Uterus (tissue), 4 donors: ENCODE results near the gene CREBZF. TPM values are rescaled to one million over a fixed set of nuclear protein-coding genes. Genes with fewer than 3 reads are reported as not detected.
"Not testable (repeated sequence)": the region's sequence is repeated elsewhere in the genome, so short reads cannot be mapped to it uniquely, and the experiment has no call there.

Experiments used
- DNase-seq, 2 donors: peaks; one replicate each; pipeline ENCODE4 v3.0.0-alpha.2; 2019 to 2020
- H3K27ac ChIP-seq, 2 donors: fragments of 200-600 bp; sonication (generic); 1 replicate in 1 of 2; 2 replicates in 1 of 2; pipeline ENCODE4 v1.5.1; 2016 to 2018
- H3K27me3 ChIP-seq, 2 donors: fragments of 200-600 bp; sonication (generic); one replicate each; pipeline ENCODE4 v1.5.1; 2018 to 2019; ENCODE audit warnings: control low read depth in 1 of 2
- H3K36me3 ChIP-seq, 2 donors: fragments of 200-600 bp; sonication (generic); one replicate each; pipeline ENCODE4 v1.5.1; 2019; ENCODE audit warnings: control low read depth in 1 of 2
- H3K4me1 ChIP-seq, 2 donors: fragments of 200-600 bp; sonication (generic); one replicate each; pipeline ENCODE4 v1.5.1; 2018 to 2019; ENCODE audit warnings: control low read depth in 1 of 2
- H3K4me3 ChIP-seq, 2 donors: fragments of 200-600 bp; sonication (generic); 1 replicate in 1 of 2; 2 replicates in 1 of 2; pipeline ENCODE4 v1.5.1; 2018 to 2019; ENCODE audit warnings: mild to moderate bottlenecking in 1 of 2
- H3K9me3 ChIP-seq, 2 donors: fragments of 200-600 bp; sonication (generic); one replicate each; pipeline ENCODE4 v1.5.1; 2019; ENCODE audit warnings: control low read depth in 1 of 2
- POLR2A ChIP-seq, 2 donors: fragments of 450-650 bp; IDR thresholded peaks; one replicate each; pipeline ENCODE4 v1.6.1; 2016; ENCODE audit warnings: antibody characterized with exemption in 2 of 2, mild to moderate bottlenecking in 1 of 2, moderate library complexity in 1 of 2
- intact Hi-C: fragments of 100-400 bp; cut with DNase I; formaldehyde crosslinking; loops from one replicate; pipeline ENCODE4 v1.15.1; 2023; ENCODE audit warnings: low total_unique reads
- total RNA-seq, 4 donors: library from RNA; depleted of rRNA in 3 of 4; stranded (reverse); fragments of >200 nt in 3 of 4; gene quantifications; one replicate each; pipeline versions ENCODE4 v1.1.0 to v1.2.4, GENCODE V29; 2014 to 2023
- TF ChIP-seq, protein P1 (sequence below), 4 experiments: fragments of 200-600 bp in 2 of 4; fragments of 450-650 bp in 2 of 4; sonication (generic) in 2 of 4; IDR thresholded peaks; one replicate each; pipeline ENCODE4 v1.5.1; 2016 to 2019; ENCODE audit warnings: antibody characterized with exemption in 4 of 4, mild to moderate bottlenecking in 2 of 4, moderate library complexity in 1 of 4
- donor health status: DM: yes; HTN: yes; CAD: no.

The CREBZF gene
- total RNA-seq, 4 donors from 2014 or later, result 77.7 to 133 (median 99.9) TPM

DNA sequence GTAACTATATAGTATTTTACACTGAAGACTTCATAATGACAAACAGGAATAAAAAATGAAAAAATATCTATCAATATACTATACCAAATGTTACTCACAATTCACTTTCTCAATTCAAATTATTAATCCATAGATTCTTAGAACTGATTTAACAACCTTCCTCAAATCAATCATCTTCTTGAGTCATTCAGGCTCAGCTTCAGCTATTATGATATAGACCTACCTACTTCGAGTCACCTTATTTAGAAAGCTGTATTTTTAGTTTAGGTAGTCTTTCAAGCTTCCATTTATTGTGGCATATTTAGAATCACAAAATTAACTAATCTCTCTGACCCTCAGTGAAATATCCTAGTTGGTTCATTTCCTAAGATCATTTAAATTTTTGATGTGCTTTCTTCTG is 8.2 kb downstream of the CREBZF start:
- TF ChIP-seq, protein P1, sequence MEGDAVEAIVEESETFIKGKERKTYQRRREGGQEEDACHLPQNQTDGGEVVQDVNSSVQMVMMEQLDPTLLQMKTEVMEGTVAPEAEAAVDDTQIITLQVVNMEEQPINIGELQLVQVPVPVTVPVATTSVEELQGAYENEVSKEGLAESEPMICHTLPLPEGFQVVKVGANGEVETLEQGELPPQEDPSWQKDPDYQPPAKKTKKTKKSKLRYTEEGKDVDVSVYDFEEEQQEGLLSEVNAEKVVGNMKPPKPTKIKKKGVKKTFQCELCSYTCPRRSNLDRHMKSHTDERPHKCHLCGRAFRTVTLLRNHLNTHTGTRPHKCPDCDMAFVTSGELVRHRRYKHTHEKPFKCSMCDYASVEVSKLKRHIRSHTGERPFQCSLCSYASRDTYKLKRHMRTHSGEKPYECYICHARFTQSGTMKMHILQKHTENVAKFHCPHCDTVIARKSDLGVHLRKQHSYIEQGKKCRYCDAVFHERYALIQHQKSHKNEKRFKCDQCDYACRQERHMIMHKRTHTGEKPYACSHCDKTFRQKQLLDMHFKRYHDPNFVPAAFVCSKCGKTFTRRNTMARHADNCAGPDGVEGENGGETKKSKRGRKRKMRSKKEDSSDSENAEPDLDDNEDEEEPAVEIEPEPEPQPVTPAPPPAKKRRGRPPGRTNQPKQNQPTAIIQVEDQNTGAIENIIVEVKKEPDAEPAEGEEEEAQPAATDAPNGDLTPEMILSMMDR (IDR thresholded peaks at IDR 0.05), result no peak
- no peak for TF ChIP-seq POLR2A (IDR thresholded peaks at IDR 0.05)
- DNase-seq, result no peak
- Histone ChIP-seq H3K4me3 (no peak overlapping the region), H3K36me3 (no peaks in the 10 kb centered on the region), H3K27ac (no peak overlapping the region), H3K9me3 (no peaks in the 10 kb centered on the region), H3K27me3 (no peaks in the 10 kb centered on the region), H3K4me1 (peaks cover 0 to 16% of the 10 kb centered on the region in 2 donors)
- intact Hi-C loops, result no loop called here

DNA sequence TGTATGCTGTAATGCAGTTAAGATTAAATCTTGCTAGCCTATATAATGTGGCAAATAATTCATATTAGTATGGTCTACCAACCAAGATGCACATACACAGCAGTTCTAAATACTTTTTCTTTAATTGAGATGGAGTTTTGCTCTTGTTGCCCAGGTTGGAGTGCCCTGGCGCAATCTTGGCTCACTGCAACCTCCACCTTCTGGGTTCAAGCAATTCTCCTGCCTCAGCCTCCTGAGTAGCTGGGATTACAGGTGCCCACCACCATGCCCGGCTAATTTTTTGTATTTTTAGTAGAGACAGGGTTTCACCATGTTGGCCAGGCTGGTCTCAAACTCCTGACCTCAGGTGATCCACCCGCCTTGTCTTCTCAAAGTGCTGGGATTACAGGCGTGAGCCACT is 10.6 kb downstream of the CREBZF start:
- H3K27ac ChIP-seq, H3K9me3 ChIP-seq, H3K4me1 ChIP-seq, DNase-seq, H3K36me3 ChIP-seq, H3K4me3 ChIP-seq, intact Hi-C loops, H3K27me3 ChIP-seq: not testable (repeated sequence)

DNA sequence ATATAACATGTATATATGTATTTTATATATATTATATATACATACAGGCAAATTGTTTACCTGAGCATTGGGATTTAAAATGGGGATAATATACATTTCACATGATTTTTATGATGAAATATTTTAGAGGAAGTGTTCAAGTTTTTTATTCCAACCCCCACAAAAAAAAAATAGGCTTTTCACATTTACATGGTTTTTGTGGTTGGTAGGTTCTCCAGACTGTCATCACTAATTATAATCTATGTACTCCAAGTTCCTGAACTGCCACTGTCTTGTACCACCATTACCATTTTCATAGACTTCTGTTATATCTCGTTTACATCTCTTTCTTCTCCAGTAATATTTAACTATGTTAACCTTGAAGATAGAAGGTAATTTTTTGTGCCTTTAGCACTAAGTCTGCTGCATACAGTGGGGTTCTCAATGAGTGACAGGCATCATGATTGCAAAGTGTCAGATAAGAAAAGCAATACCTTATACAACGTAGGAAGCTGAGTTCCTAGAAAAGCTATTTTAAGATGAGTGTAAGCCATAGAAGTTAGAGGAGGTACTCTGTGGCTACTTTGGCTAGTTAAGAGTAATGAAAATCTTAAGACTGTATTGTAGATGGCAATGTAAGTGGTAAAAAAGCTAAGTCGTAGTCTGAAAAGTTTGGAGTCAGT is 12.0 kb downstream of the CREBZF start:
- H3K27ac ChIP-seq, result no peak overlapping the region
- no peaks in the 10 kb centered on the region for H3K27me3 ChIP-seq
- intact Hi-C loops, result no loop called here
- H3K4me1 ChIP-seq, result peaks cover 0 to 4% of the 10 kb centered on the region in 2 donors
- TF ChIP-seq POLR2A (IDR thresholded peaks at IDR 0.05), result no peak
- TF ChIP-seq, protein P1 (IDR thresholded peaks at IDR 0.05), result no peak
- no peak for DNase-seq
- no peaks in the 10 kb centered on the region for H3K9me3 ChIP-seq
- H3K4me3 ChIP-seq, result no peak overlapping the region
- no peaks in the 10 kb centered on the region for H3K36me3 ChIP-seq

DNA sequence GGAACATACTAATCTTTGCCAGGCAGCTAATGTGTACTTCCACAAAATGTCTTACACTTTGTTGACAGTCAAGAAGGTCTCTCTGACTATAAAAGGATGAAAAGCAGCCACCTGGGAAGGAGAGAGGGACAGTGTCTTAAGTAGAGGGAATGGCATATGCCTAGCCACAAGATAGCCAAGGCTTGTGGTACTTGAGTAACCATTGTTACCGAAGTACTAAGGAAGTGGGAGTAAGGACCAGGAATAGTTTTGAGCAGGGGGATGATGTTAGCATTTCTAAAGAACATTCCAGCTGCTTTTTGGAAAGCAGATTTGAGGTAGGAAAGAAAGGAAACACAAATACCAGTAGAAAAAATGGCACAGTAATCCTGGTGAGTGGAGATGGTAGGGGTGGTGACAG is 13.8 kb downstream of the CREBZF start:
- H3K27me3 ChIP-seq, result no peaks in the 10 kb centered on the region
- no peak for TF ChIP-seq POLR2A (IDR thresholded peaks at IDR 0.05)
- TF ChIP-seq, protein P1 (IDR thresholded peaks at IDR 0.05), result no peak
- H3K4me3 ChIP-seq, result no peak overlapping the region
- H3K27ac ChIP-seq, result no peak overlapping the region
- DNase-seq, result no peak
- intact Hi-C loops, result no loop called here
- no peaks in the 10 kb centered on the region for H3K36me3 ChIP-seq
- peaks cover 0 to 3% of the 10 kb centered on the region in 2 donors for H3K4me1 ChIP-seq
- no peaks in the 10 kb centered on the region for H3K9me3 ChIP-seq

DNA sequence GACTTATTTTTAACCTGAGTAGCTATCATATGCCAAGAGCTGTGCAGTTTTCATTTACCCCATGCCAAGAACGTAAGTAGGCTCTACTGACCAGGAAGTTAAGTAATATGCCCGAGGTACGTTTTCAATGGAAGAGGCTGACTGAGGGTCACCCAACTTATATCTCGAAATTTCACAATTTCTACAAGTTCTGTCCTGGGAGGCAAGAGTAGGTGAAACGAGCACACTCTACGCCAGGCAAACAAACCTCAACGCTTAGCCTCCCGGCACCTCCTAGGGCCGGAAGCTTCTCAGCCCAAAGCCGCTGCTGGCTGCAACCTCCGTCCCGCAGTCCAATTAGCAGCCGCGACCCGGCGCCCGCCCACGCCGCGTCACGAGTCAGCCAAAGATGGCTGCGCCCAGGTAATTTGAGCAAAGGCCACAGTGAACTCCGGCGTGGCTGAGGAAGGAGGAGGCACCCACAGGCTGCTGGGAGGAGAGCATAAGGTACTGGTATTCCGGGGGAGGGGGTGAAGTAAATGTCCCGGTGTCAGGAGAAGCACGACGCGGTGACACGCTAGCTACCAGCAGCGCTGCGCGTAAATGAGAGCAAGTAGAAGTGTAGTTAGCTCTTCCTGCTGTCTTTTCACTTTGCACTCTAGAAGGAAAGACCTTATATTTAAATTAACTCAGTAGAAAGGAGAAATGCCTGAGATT is 17.2 kb downstream of the CREBZF start, which contains the start of gene TMEM126A:
Gene TMEM126A, plus strand, starts transcription at position 364 of the 696 bp plus-strand sequence. CDS start 2,289 bp downstream, outside the sequence.
- DNase-seq, result peak; percentile 82 to 86
- no peaks in the 10 kb centered on the region for H3K9me3 ChIP-seq
- H3K27me3 ChIP-seq, result no peaks in the 10 kb centered on the region
- TF ChIP-seq, protein P1 (IDR thresholded peaks at IDR 0.05), result no peak
- peak; percentile 54 to 62 for TF ChIP-seq POLR2A (IDR thresholded peaks at IDR 0.05)
- peak within 1 kb of the TSS; percentile 63 to 74 for H3K4me3 ChIP-seq
- H3K36me3 ChIP-seq, result no peaks in the 10 kb centered on the region
- peak within 1 kb of the TSS; percentile 79 to 85 for H3K27ac ChIP-seq
- H3K4me1 ChIP-seq, result peaks cover 0 to 3% of the 10 kb centered on the region in 2 donors
- intact Hi-C loops, result no loop called here
